Epithelial cell of proximal tubule (primary cell): ENCODE measurements around the gene GOLGA1. TPM values are rescaled to one million over a fixed set of nuclear protein-coding genes. Genes with fewer than 3 reads are reported as not detected.
"Not testable (repeated sequence)": the region's sequence is repeated elsewhere in the genome, so short reads cannot be mapped to it uniquely, and the experiment has no call there.

Source experiments
- DNase-seq: peaks from one replicate; pipeline ENCODE4 v3.0.0-alpha.2; 2011; ENCODE audit warnings: low read depth
- H3K4me3 ChIP-seq: 2 replicates; pipeline ENCODE4 v1.5.1; 2011; ENCODE audit warnings: low read depth, mild to moderate bottlenecking, low read length
- total RNA-seq: library from RNA; depleted of rRNA; stranded (reverse); fragments of >200 nt; gene quantifications from 2 replicates; pipeline ENCODE4 v1.2.3, GENCODE V29; 2015
- TF ChIP-seq, protein P1 (sequence below): conservative IDR thresholded peaks from 2 replicates; pipeline ENCODE4 v1.5.1; 2012; ENCODE audit warnings: low read depth, mild to moderate bottlenecking, low read length

The GOLGA1 gene
- total RNA-seq, 1 donor from 2014 or later, result 26.0 TPM

GRCh38 chr9:124939944-124940343 lies 939 bp downstream of the GOLGA1 start:
- TF ChIP-seq, protein P1, sequence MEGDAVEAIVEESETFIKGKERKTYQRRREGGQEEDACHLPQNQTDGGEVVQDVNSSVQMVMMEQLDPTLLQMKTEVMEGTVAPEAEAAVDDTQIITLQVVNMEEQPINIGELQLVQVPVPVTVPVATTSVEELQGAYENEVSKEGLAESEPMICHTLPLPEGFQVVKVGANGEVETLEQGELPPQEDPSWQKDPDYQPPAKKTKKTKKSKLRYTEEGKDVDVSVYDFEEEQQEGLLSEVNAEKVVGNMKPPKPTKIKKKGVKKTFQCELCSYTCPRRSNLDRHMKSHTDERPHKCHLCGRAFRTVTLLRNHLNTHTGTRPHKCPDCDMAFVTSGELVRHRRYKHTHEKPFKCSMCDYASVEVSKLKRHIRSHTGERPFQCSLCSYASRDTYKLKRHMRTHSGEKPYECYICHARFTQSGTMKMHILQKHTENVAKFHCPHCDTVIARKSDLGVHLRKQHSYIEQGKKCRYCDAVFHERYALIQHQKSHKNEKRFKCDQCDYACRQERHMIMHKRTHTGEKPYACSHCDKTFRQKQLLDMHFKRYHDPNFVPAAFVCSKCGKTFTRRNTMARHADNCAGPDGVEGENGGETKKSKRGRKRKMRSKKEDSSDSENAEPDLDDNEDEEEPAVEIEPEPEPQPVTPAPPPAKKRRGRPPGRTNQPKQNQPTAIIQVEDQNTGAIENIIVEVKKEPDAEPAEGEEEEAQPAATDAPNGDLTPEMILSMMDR, result no peak
- DNase-seq, result no peak
- peak overlapping the region; percentile 82 for H3K4me3 ChIP-seq

GRCh38 chr9:124934290-124934689 lies 6.6 kb downstream of the GOLGA1 start:
- TF ChIP-seq, protein P1, result no peak
- DNase-seq, result no peak
- no peak overlapping the region for H3K4me3 ChIP-seq

DNA sequence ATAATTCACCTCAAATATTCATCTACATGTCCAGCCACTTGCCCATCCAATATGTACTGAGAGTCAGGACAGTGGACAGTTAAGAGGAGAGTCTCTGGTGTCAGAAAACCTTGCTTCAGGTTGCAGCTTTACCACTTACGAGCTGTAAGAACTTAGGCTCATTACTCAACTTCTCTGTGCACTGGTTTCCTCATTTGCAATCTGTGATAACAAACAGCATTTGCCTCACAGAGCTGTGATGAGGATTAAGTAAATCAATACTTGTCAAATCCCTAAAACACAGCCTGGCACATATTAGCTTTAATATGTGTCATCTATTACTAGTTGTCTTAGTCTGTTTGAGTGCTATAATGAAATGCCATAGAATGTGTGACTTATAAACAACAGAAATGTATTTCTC lies 8.6 kb downstream of the GOLGA1 start:
- TF ChIP-seq, protein P1, result no peak
- H3K4me3 ChIP-seq, result no peak overlapping the region
- DNase-seq, result no peak

GRCh38 chr9:124929464-124929863 lies 11.4 kb downstream of the GOLGA1 start:
- TF ChIP-seq, protein P1, result no peak
- H3K4me3 ChIP-seq, result no peak overlapping the region
- DNase-seq, result no peak

DNA sequence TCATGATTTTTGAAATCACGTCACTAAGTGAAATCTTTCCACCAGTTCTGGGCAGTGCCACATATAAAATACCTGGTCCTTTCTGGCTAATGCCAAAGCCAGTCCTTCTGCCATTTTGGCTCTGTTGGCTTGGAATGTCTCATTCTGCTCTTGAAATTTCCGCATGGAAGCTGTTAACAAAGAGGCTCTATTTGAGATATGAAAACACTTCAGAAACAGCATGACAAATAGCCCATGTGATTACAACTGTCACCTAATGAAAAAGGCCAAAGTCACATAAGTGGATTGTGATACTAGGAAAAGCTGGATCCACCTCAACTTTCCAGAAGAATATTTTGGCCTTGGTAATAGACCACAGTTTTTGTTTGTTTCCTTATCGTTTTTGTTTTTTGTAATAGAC lies 12.8 kb downstream of the GOLGA1 start:
- no peak for DNase-seq
- H3K4me3 ChIP-seq, result no peak overlapping the region
- TF ChIP-seq, protein P1, result no peak

GRCh38 chr9:124920394-124920793 lies 20.5 kb downstream of the GOLGA1 start:
- not testable (repeated sequence) for H3K4me3 ChIP-seq, DNase-seq

GRCh38 chr9:124914753-124915405 lies 26.0 kb downstream of the GOLGA1 start:
- no peak overlapping the region for H3K4me3 ChIP-seq
- DNase-seq, result no peak
- TF ChIP-seq, protein P1, result no peak

DNA sequence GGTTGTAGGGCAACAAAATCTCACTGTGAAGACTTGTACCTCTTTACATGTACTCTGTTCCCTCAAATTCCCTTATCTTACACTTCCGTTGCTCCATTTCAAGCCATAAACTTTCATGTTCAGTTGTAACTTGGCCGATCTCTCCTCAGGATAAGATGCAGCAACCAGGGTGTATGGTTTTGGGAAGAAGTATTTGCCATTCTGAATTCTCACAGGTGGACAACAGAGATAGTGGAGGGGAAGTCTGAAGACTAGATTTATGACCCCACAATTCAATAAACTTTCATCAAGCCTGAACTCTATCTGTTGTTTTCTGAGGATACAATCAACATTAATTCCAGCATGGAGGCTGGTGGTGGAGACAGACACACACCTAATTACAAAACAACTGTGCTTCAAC lies 27.5 kb downstream of the GOLGA1 start:
- H3K4me3 ChIP-seq, result no peak overlapping the region
- no peak for DNase-seq
- TF ChIP-seq, protein P1, result no peak
